ENCODE results near the gene LMTK3. TPM values are rescaled to one million over a fixed set of nuclear protein-coding genes. Genes with fewer than 3 reads are reported as not detected.

The LMTK3 gene
- total and polyA plus RNA-seq, 9 donors = 0.03 to 0.39 (median 0.14) TPM; not detected in 1

DNA sequence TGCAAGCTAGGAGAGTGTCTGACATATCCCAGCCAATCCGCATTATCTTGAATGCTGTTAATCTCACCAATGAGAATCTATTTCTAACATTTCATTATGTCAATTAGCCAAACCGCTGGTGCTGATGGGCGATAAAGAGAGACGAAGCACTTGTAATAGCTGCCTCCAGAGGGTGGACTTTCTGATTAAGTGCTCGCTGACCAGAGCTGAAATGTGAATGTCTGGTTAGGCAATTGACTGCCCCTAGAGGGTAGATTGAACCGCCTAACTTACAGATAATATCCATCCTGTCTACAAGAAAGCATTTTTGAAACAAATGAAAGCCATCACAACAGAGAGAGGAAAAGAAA is 66.4 kb downstream of the LMTK3 start:
- Histone ChIP-seq H3K4me1 (ENCODE audit: control insufficient read depth, insufficient read depth, low read length) (peaks cover 22% of the 10 kb centered on the region), H3K9me3 (replicated peaks; ENCODE audit: control insufficient read depth, low read depth, low read length) (no peaks in the 10 kb centered on the region), H3K4me3 (ENCODE audit: low read length) (peak overlapping the region; percentile 98), H3K27ac (ENCODE audit: low read length) (peak overlapping the region; percentile 93), H3K36me3 (ENCODE audit: control insufficient read depth, insufficient read depth, low read length) (peaks cover 28% of the 10 kb centered on the region), H3K27me3 (ENCODE audit: control insufficient read depth, insufficient read depth, low read length) (peaks cover 36% of the 10 kb centered on the region)
- WGBS (ENCODE audit: insufficient coverage) = no CpG with 5 or more reads among the region's 6 CpGs
- peak; percentile 91 for DNase-seq

DNA sequence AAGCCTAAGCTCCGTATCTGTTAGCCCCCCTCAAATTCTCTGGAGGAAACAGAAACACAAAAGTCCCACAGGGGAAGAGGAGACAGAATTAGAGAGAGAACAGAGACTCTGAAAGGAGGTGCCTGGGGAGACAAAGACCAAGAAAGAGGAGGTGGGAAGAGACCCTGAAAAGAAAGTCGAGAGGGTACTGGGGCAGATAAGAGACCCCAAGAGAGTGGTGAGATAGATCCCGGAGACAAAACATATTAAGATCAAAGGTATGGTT is 66.8 kb downstream of the LMTK3 start:
- H3K36me3 ChIP-seq (ENCODE audit: control insufficient read depth, insufficient read depth, low read length) = peaks cover 24% of the 10 kb centered on the region
- peaks cover 22% of the 10 kb centered on the region for H3K4me1 ChIP-seq (ENCODE audit: control insufficient read depth, insufficient read depth, low read length)
- H3K9me3 ChIP-seq (replicated peaks; ENCODE audit: control insufficient read depth, low read depth, low read length) = no peaks in the 10 kb centered on the region
- no peak for DNase-seq
- no CpG with 5 or more reads among the region's 3 CpGs for WGBS (ENCODE audit: insufficient coverage)
- peak overlapping the region; percentile 98 for H3K4me3 ChIP-seq (ENCODE audit: low read length)
- peaks cover 37% of the 10 kb centered on the region for H3K27me3 ChIP-seq (ENCODE audit: control insufficient read depth, insufficient read depth, low read length)
- peak overlapping the region; percentile 93 for H3K27ac ChIP-seq (ENCODE audit: low read length)

DNA sequence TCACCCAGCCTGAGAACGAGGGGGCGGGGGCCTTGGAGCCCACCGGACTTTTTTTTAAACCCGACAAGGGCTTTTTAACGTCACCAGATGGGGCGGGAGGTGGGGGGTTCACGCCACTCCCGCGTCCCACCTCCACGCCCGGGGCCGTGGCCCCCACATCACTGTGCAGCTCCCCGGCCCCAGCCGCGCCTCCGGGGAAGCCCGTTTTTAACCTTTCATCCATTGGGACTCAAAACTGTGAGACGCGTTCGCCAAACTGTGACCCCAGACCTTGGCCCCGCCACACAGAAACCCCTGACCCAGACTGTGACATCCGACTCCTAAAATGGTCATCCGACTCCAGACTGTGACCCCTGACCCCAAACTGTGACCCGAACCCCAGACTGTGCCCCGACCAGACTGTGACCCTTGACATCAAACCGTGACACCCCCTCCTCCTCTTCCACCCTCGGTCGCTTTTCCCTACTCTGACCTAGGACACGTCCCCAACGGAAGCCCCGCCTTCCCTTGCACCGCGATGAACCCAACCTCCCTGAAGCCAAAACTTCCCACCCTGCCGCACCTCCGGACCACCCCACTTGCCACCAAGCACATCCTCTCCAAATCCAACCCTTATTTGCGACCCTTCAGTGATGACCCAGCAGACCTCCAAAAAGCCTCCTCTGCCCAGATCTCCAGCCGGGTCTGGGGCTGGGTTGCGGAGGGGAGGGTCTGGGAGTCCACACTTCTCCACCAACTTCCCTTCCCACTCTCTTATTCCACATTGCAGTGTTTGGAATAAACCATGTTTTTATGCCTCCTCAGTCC is 67.3 kb downstream of the LMTK3 start:
- H3K36me3 ChIP-seq (ENCODE audit: control insufficient read depth, insufficient read depth, low read length) = peaks cover 19% of the 10 kb centered on the region
- no peak for DNase-seq
- H3K4me1 ChIP-seq (ENCODE audit: control insufficient read depth, insufficient read depth, low read length) = peaks cover 22% of the 10 kb centered on the region
- no peaks in the 10 kb centered on the region for H3K9me3 ChIP-seq (replicated peaks; ENCODE audit: control insufficient read depth, low read depth, low read length)
- peaks cover 37% of the 10 kb centered on the region for H3K27me3 ChIP-seq (ENCODE audit: control insufficient read depth, insufficient read depth, low read length)
- peak overlapping the region; percentile 98 for H3K4me3 ChIP-seq (ENCODE audit: low read length)
- H3K27ac ChIP-seq (ENCODE audit: low read length) = no peak overlapping the region
- WGBS (ENCODE audit: insufficient coverage) = 12% methylated on average over 31 of the region's 38 CpGs

DNA sequence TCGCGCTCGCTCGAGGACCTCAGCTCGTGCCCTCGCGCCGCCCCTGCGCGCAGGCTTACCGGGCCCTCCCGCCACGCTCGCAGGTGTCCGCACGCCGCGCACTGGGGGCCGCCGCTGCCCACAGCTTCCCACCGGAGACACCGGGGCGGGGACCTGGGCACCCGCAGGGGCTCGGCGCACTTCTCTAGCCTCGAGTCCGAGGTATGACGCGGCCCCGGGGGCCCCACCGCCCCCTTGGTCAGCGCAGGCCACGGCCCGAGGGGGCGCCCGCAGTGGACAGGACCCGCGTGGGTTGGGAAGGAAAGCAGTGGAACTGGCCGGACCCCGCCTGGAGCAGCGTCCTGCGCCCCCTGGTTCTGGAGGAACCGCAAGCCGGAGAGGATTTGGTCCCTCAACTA is 67.9 kb downstream of the LMTK3 start:
- Histone ChIP-seq H3K4me3 (ENCODE audit: low read length) (no peak overlapping the region), H3K27ac (ENCODE audit: low read length) (no peak overlapping the region), H3K36me3 (ENCODE audit: control insufficient read depth, insufficient read depth, low read length) (peaks cover 15% of the 10 kb centered on the region), H3K4me1 (ENCODE audit: control insufficient read depth, insufficient read depth, low read length) (peaks cover 22% of the 10 kb centered on the region), H3K9me3 (replicated peaks; ENCODE audit: control insufficient read depth, low read depth, low read length) (no peaks in the 10 kb centered on the region), H3K27me3 (ENCODE audit: control insufficient read depth, insufficient read depth, low read length) (peaks cover 37% of the 10 kb centered on the region)
- no peak for DNase-seq
- 19% methylated on average over 37 of the region's 45 CpGs for WGBS (ENCODE audit: insufficient coverage)

DNA sequence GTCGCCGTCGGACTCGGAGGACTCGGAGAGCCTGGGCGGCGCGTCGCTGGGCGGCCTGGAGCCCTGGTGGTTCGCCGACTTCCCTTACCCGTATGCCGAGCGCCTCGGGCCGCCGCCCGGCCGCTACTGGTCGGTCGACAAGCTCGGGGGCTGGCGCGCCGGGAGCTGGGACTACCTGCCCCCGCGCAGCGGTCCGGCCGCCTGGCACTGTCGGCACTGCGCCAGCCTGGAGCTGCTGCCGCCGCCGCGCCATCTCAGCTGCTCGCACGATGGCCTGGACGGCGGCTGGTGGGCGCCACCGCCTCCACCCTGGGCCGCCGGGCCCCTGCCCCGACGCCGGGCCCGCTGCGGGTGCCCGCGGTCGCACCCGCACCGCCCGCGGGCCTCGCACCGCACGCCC is 68.4 kb downstream of the LMTK3 start:
- WGBS (ENCODE audit: insufficient coverage) = 8% methylated on average over 60 of the region's 60 CpGs
- no peak overlapping the region for H3K4me3 ChIP-seq (ENCODE audit: low read length)
- no peak for DNase-seq
- peaks cover 22% of the 10 kb centered on the region for H3K4me1 ChIP-seq (ENCODE audit: control insufficient read depth, insufficient read depth, low read length)
- peaks cover 37% of the 10 kb centered on the region for H3K27me3 ChIP-seq (ENCODE audit: control insufficient read depth, insufficient read depth, low read length)
- H3K27ac ChIP-seq (ENCODE audit: low read length) = no peak overlapping the region
- peaks cover 11% of the 10 kb centered on the region for H3K36me3 ChIP-seq (ENCODE audit: control insufficient read depth, insufficient read depth, low read length)
- H3K9me3 ChIP-seq (replicated peaks; ENCODE audit: control insufficient read depth, low read depth, low read length) = no peaks in the 10 kb centered on the region

DNA sequence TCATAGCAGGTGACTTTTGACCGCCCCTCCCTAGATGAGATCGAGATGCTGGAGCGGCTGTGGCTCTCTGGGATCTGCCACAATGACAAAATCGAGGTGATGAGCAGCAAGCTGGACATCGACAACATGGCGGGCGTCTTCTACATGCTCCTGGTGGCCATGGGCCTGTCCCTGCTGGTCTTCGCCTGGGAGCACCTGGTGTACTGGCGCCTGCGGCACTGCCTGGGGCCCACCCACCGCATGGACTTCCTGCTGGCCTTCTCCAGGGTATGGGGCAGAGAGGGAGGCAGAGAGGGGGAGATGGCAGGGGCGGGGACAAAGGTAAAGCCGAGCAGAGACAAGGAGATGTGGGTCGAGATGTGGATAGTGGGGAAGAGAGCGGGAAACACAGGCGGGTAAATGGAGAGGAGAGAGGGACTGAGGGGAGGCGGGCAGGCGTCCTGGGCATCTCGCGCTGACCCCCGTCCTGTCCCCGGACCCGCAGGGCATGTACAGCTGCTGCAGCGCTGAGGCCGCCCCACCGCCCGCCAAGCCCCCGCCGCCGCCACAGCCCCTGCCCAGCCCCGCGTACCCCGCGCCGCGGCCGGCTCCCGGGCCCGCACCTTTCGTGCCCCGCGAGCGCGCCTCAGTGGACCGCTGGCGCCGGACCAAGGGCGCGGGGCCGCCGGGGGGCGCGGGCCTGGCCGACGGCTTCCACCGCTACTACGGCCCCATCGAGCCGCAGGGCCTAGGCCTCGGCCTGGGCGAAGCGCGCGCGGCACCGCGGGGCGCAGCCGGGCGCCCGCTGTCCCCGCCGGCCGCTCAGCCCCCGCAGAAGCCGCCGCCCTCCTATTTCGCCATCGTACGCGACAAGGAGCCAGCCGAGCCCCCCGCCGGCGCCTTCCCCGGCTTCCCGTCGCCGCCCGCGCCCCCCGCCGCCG is 69.3 kb downstream of the LMTK3 start:
- H3K4me3 ChIP-seq (ENCODE audit: low read length) = no peak overlapping the region
- H3K36me3 ChIP-seq (ENCODE audit: control insufficient read depth, insufficient read depth, low read length) = peaks cover 4% of the 10 kb centered on the region
- H3K27ac ChIP-seq (ENCODE audit: low read length) = no peak overlapping the region
- DNase-seq = no peak
- H3K9me3 ChIP-seq (replicated peaks; ENCODE audit: control insufficient read depth, low read depth, low read length) = no peaks in the 10 kb centered on the region
- H3K4me1 ChIP-seq (ENCODE audit: control insufficient read depth, insufficient read depth, low read length) = peaks cover 22% of the 10 kb centered on the region
- peaks cover 37% of the 10 kb centered on the region for H3K27me3 ChIP-seq (ENCODE audit: control insufficient read depth, insufficient read depth, low read length)
- WGBS (ENCODE audit: insufficient coverage) = 34% methylated on average over 91 of the region's 94 CpGs

DNA sequence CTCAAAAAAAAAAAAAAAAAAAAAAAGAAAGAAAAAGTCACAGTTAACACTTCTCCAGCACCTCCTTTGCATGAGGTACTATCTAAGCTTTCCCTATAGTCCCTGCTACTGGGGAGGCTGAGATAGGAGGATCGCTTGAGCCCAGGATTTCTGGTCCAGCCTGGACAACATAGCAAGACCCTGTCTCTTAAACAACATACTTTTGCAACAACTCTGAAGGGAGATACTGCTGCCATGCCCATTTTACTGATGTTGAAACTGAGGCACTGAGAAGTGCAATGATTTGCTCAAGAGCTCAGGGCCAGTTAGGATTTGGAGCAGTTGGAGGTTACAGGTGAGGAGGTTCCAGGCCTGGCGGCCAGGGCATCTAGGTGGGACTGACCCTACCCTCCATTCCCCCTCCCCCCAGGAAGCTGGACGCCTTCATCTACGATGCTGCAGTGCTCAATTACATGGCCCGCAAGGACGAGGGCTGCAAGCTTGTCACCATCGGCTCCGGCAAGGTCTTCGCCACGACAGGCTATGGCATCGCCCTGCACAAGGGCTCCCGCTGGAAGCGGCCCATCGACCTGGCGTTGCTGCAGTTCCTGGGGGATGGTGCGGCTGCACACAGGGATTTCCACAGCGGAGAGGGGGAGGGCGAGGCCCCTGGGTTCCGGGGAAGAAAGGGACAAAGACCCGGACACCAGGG is 70.1 kb downstream of the LMTK3 start:
- H3K4me3 ChIP-seq (ENCODE audit: low read length) = no peak overlapping the region
- peaks cover 38% of the 10 kb centered on the region for H3K27me3 ChIP-seq (ENCODE audit: control insufficient read depth, insufficient read depth, low read length)
- 92% methylated on average over 11 of the region's 20 CpGs for WGBS (ENCODE audit: insufficient coverage)
- no peaks in the 10 kb centered on the region for H3K9me3 ChIP-seq (replicated peaks; ENCODE audit: control insufficient read depth, low read depth, low read length)
- no peaks in the 10 kb centered on the region for H3K36me3 ChIP-seq (ENCODE audit: control insufficient read depth, insufficient read depth, low read length)
- H3K4me1 ChIP-seq (ENCODE audit: control insufficient read depth, insufficient read depth, low read length) = peaks cover 20% of the 10 kb centered on the region
- H3K27ac ChIP-seq (ENCODE audit: low read length) = no peak overlapping the region
- no peak for DNase-seq

DNA sequence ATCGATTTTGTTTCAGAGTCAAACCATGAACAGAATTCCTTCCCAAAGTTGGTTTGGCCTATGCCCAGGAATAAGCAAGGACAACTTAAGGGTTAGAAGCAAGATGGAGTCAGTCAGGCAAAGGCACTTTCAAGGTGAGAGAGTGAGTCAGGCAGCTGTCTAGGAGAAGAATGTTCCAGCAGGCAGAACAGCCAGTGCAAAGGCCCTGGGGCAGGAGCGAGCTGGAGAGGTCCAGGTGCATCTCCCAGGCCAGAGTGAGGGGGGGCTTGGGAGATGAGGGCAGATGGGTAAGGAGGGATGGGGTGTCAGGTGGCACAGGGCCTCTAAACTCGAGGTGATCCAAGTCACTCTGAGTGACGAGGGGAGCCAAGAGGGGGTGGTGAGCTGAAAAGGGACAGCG is 75.0 kb downstream of the LMTK3 start:
- no peaks in the 10 kb centered on the region for H3K36me3 ChIP-seq (ENCODE audit: control insufficient read depth, insufficient read depth, low read length)
- DNase-seq = no peak
- no peaks in the 10 kb centered on the region for H3K9me3 ChIP-seq (replicated peaks; ENCODE audit: control insufficient read depth, low read depth, low read length)
- no peak overlapping the region for H3K27ac ChIP-seq (ENCODE audit: low read length)
- 77% methylated on average over 4 of the region's 5 CpGs for WGBS (ENCODE audit: insufficient coverage)
- no peak overlapping the region for H3K4me3 ChIP-seq (ENCODE audit: low read length)
- H3K4me1 ChIP-seq (ENCODE audit: control insufficient read depth, insufficient read depth, low read length) = no peaks in the 10 kb centered on the region
- H3K27me3 ChIP-seq (ENCODE audit: control insufficient read depth, insufficient read depth, low read length) = peaks cover 15% of the 10 kb centered on the region
